Gastrocnemius medialis (tissue), 4 donors: ENCODE data around the gene SPINT1. TPM values are rescaled to one million over a fixed set of nuclear protein-coding genes. Genes with fewer than 3 reads are reported as not detected.

ENCODE experiments used
- ATAC-seq, 2 donors: fragments of 150-250 bp; one replicate each; pipeline ENCODE4 v1.9.1; 2016
- DNase-seq, 2 donors: peaks; one replicate each; pipeline ENCODE4 v3.0.0-alpha.2; 2019
- H3K27ac ChIP-seq, 4 donors: fragments of 200-600 bp; sonication (generic); 1 replicate in 1 of 4; 2 replicates in 3 of 4; pipeline ENCODE4 v1.5.1; 2016 to 2018; ENCODE audit warnings: mild to moderate bottlenecking in 2 of 4, moderate library complexity in 1 of 4
- H3K27me3 ChIP-seq, 3 donors: fragments of 200-600 bp; sonication (generic) in 2 of 3; 1 replicate in 1 of 3; 2 replicates in 2 of 3; pipeline versions ENCODE4 v1.5.1 to v1.6.0; 2016 to 2019; ENCODE audit warnings: mild to moderate bottlenecking in 1 of 3, moderate library complexity in 1 of 3
- H3K36me3 ChIP-seq, 2 donors: fragments of 200-600 bp; sonication (generic) in 1 of 2; one replicate each; pipeline ENCODE4 v1.5.1; 2017 to 2018
- H3K4me1 ChIP-seq, 2 donors: fragments of 200-600 bp; sonication (generic) in 1 of 2; one replicate each; pipeline ENCODE4 v1.5.1; 2016 to 2017; ENCODE audit warnings: mild to moderate bottlenecking in 2 of 2
- H3K4me3 ChIP-seq, 4 donors: fragments of 200-600 bp; sonication (generic) in 3 of 4; 1 replicate in 1 of 4; 2 replicates in 3 of 4; pipeline ENCODE4 v1.5.1; 2016 to 2019; ENCODE audit warnings: mild to moderate bottlenecking in 2 of 4
- H3K9me3 ChIP-seq, 3 donors: fragments of 200-600 bp; sonication (generic) in 2 of 3; 1 replicate in 1 of 3; 2 replicates in 2 of 3; pipeline ENCODE4 v1.5.1; 2016 to 2019
- CTCF ChIP-seq, 5 experiments: fragments of 450-650 bp in 3 of 5; fragments of 200-600 bp in 2 of 5; sonication (generic) in 2 of 5; IDR thresholded peaks in 4 of 5; conservative IDR thresholded peaks in 1 of 5; 1 replicate in 4 of 5; 2 replicates in 1 of 5; pipeline ENCODE4 v1.5.1; 2016 to 2019; ENCODE audit warnings: antibody characterized with exemption in 5 of 5, mild to moderate bottlenecking in 3 of 5, moderate library complexity in 3 of 5
- POLR2A ChIP-seq, 2 donors: fragments of 450-650 bp; IDR thresholded peaks; one replicate each; pipeline ENCODE4 v1.6.1; 2017; ENCODE audit warnings: antibody characterized with exemption in 2 of 2, mild to moderate bottlenecking in 2 of 2, moderate library complexity in 2 of 2
- in situ Hi-C, 4 donors: fragments of 200-750 bp; cut with MboI; loops; one replicate each; pipeline versions ENCODE4 v1.15.0 to v1.8.0; 2017; ENCODE audit warnings: low sequenced_read_pairs in 4 of 4
- intact Hi-C: fragments of 100-400 bp; cut with DNase I; formaldehyde crosslinking; loops from one replicate; pipeline ENCODE4 v1.15.1; 2023; ENCODE audit warnings: low total_unique reads
- total RNA-seq, 4 donors: library from RNA; depleted of rRNA; stranded (reverse); fragments of >200 nt; gene quantifications; one replicate each; pipeline versions ENCODE4 v1.1.0 to v1.2.3, GENCODE V29; 2016

Gene SPINT1
- total RNA-seq, 4 donors from 2014 or later, result 0.42 to 5.0 (median 1.0) TPM; not detected in 1

GRCh38 chr15:40846841-40847222 lies 3.0 kb downstream of the SPINT1 start:
- ATAC-seq (no peak), DNase-seq (no peak)
- Histone ChIP-seq H3K4me1 (peaks cover 0 to 13% of the 10 kb centered on the region in 2 donors), H3K9me3 (no peaks in the 10 kb centered on the region), H3K27ac (no peak overlapping the region), H3K36me3 (no peaks in the 10 kb centered on the region), H3K4me3 (no peak overlapping the region), H3K27me3 (peaks cover 24 to 34% (median 29%) of the 10 kb centered on the region in 3 donors)
- intact Hi-C loops, result no loop called here
- TF ChIP-seq POLR2A (IDR thresholded peaks at IDR 0.05) (no peak), CTCF (IDR thresholded peaks at IDR 0.05 in 4 of 5, conservative IDR thresholded peaks at IDR 0.05 in 1 of 5) (no peak)
- in situ Hi-C loops, result no loop called here

- DNase-seq (peak in 1 of 2 donors; percentile 32), ATAC-seq (no peak)
- H3K27me3 ChIP-seq, result peaks cover 21 to 34% (median 29%) of the 10 kb centered on the region in 3 donors
- TF ChIP-seq CTCF (IDR thresholded peaks at IDR 0.05 in 4 of 5, conservative IDR thresholded peaks at IDR 0.05 in 1 of 5) (no peak), POLR2A (IDR thresholded peaks at IDR 0.05) (no peak)
- H3K27ac ChIP-seq, result no peak overlapping the region
- H3K9me3 ChIP-seq, result no peaks in the 10 kb centered on the region
- intact Hi-C loops (no loop called here), in situ Hi-C loops (no loop called here)
- peaks cover 0 to 13% of the 10 kb centered on the region in 2 donors for H3K4me1 ChIP-seq
- no peak overlapping the region for H3K4me3 ChIP-seq
- no peaks in the 10 kb centered on the region for H3K36me3 ChIP-seq
Observed at GRCh38 chr15:40847223-40847961, 3.5 kb downstream of the SPINT1 start.

GRCh38 chr15:40850576-40851112 lies 6.8 kb downstream of the SPINT1 start:
- ATAC-seq (no peak), DNase-seq (no peak)
- TF ChIP-seq POLR2A (IDR thresholded peaks at IDR 0.05), result no peak
- no peak for TF ChIP-seq CTCF (IDR thresholded peaks at IDR 0.05 in 4 of 5, conservative IDR thresholded peaks at IDR 0.05 in 1 of 5)
- in situ Hi-C loops (no loop called here), intact Hi-C loops (no loop called here)
- H3K36me3 ChIP-seq, result no peaks in the 10 kb centered on the region
- H3K27me3 ChIP-seq, result peaks cover 0 to 7% (median 3%) of the 10 kb centered on the region in 3 donors
- no peak overlapping the region for H3K4me3 ChIP-seq
- H3K27ac ChIP-seq, result no peak overlapping the region
- no peaks in the 10 kb centered on the region for H3K9me3 ChIP-seq
- H3K4me1 ChIP-seq, result no peaks in the 10 kb centered on the region

GRCh38 chr15:40852529-40852928 lies 8.7 kb downstream of the SPINT1 start:
- no peak for DNase-seq
- Histone ChIP-seq H3K36me3 (no peaks in the 10 kb centered on the region), H3K27me3 (no peaks in the 10 kb centered on the region), H3K4me3 (no peak overlapping the region), H3K27ac (no peak overlapping the region), H3K4me1 (no peaks in the 10 kb centered on the region), H3K9me3 (no peaks in the 10 kb centered on the region)
- intact Hi-C loops, result no loop called here
- in situ Hi-C loops, result no loop called here
- no peak for ATAC-seq
- TF ChIP-seq POLR2A (IDR thresholded peaks at IDR 0.05) (no peak), CTCF (IDR thresholded peaks at IDR 0.05 in 4 of 5, conservative IDR thresholded peaks at IDR 0.05 in 1 of 5) (no peak)
